ENCODE results near the gene TECPR1. TPM values are rescaled to one million over a fixed set of nuclear protein-coding genes. Genes with fewer than 3 reads are reported as not detected.

Gene TECPR1
- total RNA-seq (2021; fragmentation: NEBNext Ultra II Directional; extraction: Animal tissue kit (Norgen Biotek cat#: 25700)): 10 to 100 TPM; 25.6 to 35.6 (median 29.3) TPM
- long read RNA-seq, full-length matches to known transcripts: 5 of 11 reads
- long read RNA-seq, partial matches to known transcripts: 2 of 11 reads
- long read RNA-seq, other reads (novel, unspliced or antisense): 4 of 11 reads

GRCh38 chr7:98251601-98252424 is at the start of gene TECPR1:
Gene TECPR1, minus strand, starts transcription at chr7:98252232. Its CDS starts 6,086 bp downstream, at chr7:98246146.
- H3K9me3 Mint-ChIP-seq: no peaks in the 10 kb centered on the region
- peak; percentile 84 for DNase-seq
- peaks cover 21% of the 10 kb centered on the region for H3K4me1 Mint-ChIP-seq (ENCODE audit: low read depth)
- peaks cover 10% of the 10 kb centered on the region for H3K36me3 Mint-ChIP-seq (ENCODE audit: low read depth)
- peak within 1 kb of the TSS; percentile 86 for H3K27ac Mint-ChIP-seq
- no peak; the same call in 1 of the 2 replicates for TF ChIP-seq CTCF (IDR thresholded peaks at IDR 0.05)
- peak within 1 kb of the TSS; percentile 97 for H3K4me3 Mint-ChIP-seq
- H3K27me3 Mint-ChIP-seq (ENCODE audit: insufficient read depth): no peaks in the 10 kb centered on the region

- Mint-ChIP-seq H3K4me3 (no peak overlapping the region), H3K36me3 (ENCODE audit: low read depth) (peaks cover 6% of the 10 kb centered on the region; the same call in 1 of the 2 replicates), H3K4me1 (ENCODE audit: low read depth) (peaks cover under 1% of the 10 kb centered on the region; the same call in 1 of the 2 replicates), H3K9me3 (no peaks in the 10 kb centered on the region), H3K27ac (no peak overlapping the region), H3K27me3 (ENCODE audit: insufficient read depth) (peaks cover 7% of the 10 kb centered on the region)
- DNase-seq: no peak
- TF ChIP-seq CTCF (IDR thresholded peaks at IDR 0.05): no peak
Observed at GRCh38 chr7:98300595-98301372, 48.8 kb upstream of the TECPR1 start.

- no peak overlapping the region for H3K27ac Mint-ChIP-seq
- TF ChIP-seq CTCF (IDR thresholded peaks at IDR 0.05): no peak
- H3K4me3 Mint-ChIP-seq: no peak overlapping the region
- 0 out of 2 replicates have a peak, but pooled peaks cover 3% of the 10 kb centered on the region for H3K36me3 Mint-ChIP-seq (ENCODE audit: low read depth)
- H3K9me3 Mint-ChIP-seq: no peaks in the 10 kb centered on the region
- H3K4me1 Mint-ChIP-seq (ENCODE audit: low read depth): peaks cover 15% of the 10 kb centered on the region
- DNase-seq: no peak
- H3K27me3 Mint-ChIP-seq (ENCODE audit: insufficient read depth): peaks cover 13% of the 10 kb centered on the region
Observed at GRCh38 chr7:98297626-98298286, 45.7 kb upstream of the TECPR1 start.

GRCh38 chr7:98296833-98297232 is 44.8 kb upstream of the TECPR1 start:
- Mint-ChIP-seq H3K27me3 (ENCODE audit: insufficient read depth) (peaks cover 19% of the 10 kb centered on the region), H3K4me1 (ENCODE audit: low read depth) (peaks cover 15% of the 10 kb centered on the region), H3K9me3 (no peaks in the 10 kb centered on the region), H3K27ac (peak overlapping the region; percentile 18; the same call in 1 of the 2 replicates), H3K36me3 (ENCODE audit: low read depth) (0 out of 2 replicates have a peak, but pooled peaks cover 3% of the 10 kb centered on the region), H3K4me3 (no peak overlapping the region)
- no peak for DNase-seq
- TF ChIP-seq CTCF (IDR thresholded peaks at IDR 0.05): no peak

Measured in HFFc6 (cell line).